ENCODE data around the gene INS.

DNA sequence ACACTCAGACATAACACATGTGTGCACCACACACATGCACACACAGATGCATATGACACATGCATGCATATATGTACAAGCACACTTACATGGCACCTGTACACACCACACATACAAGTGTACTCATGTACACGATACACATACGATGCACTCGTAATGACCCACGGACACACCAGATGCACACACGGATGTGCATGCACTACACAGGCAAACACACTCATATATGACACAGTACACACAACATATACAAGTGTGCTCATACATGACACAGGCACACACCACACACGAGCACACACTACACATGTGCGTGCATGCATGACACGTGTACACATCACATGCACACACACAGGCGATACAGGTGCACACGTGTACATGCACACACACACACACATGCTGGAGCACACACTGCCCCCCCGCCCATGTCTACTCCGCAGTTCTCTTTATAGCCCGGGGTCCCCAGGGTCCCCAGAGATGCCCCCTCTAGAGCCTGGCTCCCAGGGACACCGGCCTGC is 15.4 kb upstream of the INS start:
- TF ChIP-seq, protein P1, sequence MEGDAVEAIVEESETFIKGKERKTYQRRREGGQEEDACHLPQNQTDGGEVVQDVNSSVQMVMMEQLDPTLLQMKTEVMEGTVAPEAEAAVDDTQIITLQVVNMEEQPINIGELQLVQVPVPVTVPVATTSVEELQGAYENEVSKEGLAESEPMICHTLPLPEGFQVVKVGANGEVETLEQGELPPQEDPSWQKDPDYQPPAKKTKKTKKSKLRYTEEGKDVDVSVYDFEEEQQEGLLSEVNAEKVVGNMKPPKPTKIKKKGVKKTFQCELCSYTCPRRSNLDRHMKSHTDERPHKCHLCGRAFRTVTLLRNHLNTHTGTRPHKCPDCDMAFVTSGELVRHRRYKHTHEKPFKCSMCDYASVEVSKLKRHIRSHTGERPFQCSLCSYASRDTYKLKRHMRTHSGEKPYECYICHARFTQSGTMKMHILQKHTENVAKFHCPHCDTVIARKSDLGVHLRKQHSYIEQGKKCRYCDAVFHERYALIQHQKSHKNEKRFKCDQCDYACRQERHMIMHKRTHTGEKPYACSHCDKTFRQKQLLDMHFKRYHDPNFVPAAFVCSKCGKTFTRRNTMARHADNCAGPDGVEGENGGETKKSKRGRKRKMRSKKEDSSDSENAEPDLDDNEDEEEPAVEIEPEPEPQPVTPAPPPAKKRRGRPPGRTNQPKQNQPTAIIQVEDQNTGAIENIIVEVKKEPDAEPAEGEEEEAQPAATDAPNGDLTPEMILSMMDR (IDR thresholded peaks at IDR 0.05), result no peak
- no peak for TF ChIP-seq EZH2 (IDR thresholded peaks at IDR 0.05; ENCODE audit: borderline replicate concordance, insufficient read depth, low read depth, low read length, poor library complexity, severe bottlenecking)
